ENCODE data around the gene POLR2J3.
"Not testable (repeated sequence)": the region's sequence is repeated elsewhere in the genome, so short reads cannot be mapped to it uniquely, and the experiment has no call there.

The POLR2J3 gene

GRCh38 chr7:102535062-102535615 lies 37.2 kb downstream of the POLR2J3 start:
- H3K4me3 ChIP-seq (ENCODE audit: low read depth, low read length); H3K36me3 ChIP-seq (ENCODE audit: control insufficient read depth, insufficient read depth, low read length); H3K9me3 ChIP-seq (ENCODE audit: control insufficient read depth, insufficient read depth, low read length); H3K27me3 ChIP-seq (ENCODE audit: control insufficient read depth, insufficient read depth, low read length); H3K4me1 ChIP-seq (ENCODE audit: control insufficient read depth, insufficient read depth, low read length); H3K9ac ChIP-seq (ENCODE audit: low read depth, low read length): not testable (repeated sequence)

GRCh38 chr7:102532127-102532526 lies 40.3 kb downstream of the POLR2J3 start:
- H3K9me3 ChIP-seq (ENCODE audit: control insufficient read depth, insufficient read depth, low read length); H3K4me1 ChIP-seq (ENCODE audit: control insufficient read depth, insufficient read depth, low read length); H3K27me3 ChIP-seq (ENCODE audit: control insufficient read depth, insufficient read depth, low read length); H3K9ac ChIP-seq (ENCODE audit: low read depth, low read length); H3K36me3 ChIP-seq (ENCODE audit: control insufficient read depth, insufficient read depth, low read length); H3K4me3 ChIP-seq (ENCODE audit: low read depth, low read length): not testable (repeated sequence)

- H3K9me3 ChIP-seq (ENCODE audit: control insufficient read depth, insufficient read depth, low read length); H3K9ac ChIP-seq (ENCODE audit: low read depth, low read length); H3K27me3 ChIP-seq (ENCODE audit: control insufficient read depth, insufficient read depth, low read length): not testable (repeated sequence)
These were observed 40.8 kb downstream of the POLR2J3 start for GRCh38 chr7:102531583-102531982.

GRCh38 chr7:102527822-102528793 lies 44.3 kb downstream of the POLR2J3 start:
- not testable (repeated sequence) for H3K4me3 ChIP-seq (ENCODE audit: low read depth, low read length); H3K36me3 ChIP-seq (ENCODE audit: control insufficient read depth, insufficient read depth, low read length); H3K9me3 ChIP-seq (ENCODE audit: control insufficient read depth, insufficient read depth, low read length); H3K27me3 ChIP-seq (ENCODE audit: control insufficient read depth, insufficient read depth, low read length); H3K4me1 ChIP-seq (ENCODE audit: control insufficient read depth, insufficient read depth, low read length); H3K9ac ChIP-seq (ENCODE audit: low read depth, low read length)

More at GRCh38 chr7:102531583-102531982, 40.8 kb downstream of the POLR2J3 start:
- not testable (repeated sequence) for H3K4me3 ChIP-seq (ENCODE audit: low read depth, low read length); H3K36me3 ChIP-seq (ENCODE audit: control insufficient read depth, insufficient read depth, low read length); H3K4me1 ChIP-seq (ENCODE audit: control insufficient read depth, insufficient read depth, low read length)

- not testable (repeated sequence) for H3K36me3 ChIP-seq (ENCODE audit: control insufficient read depth, insufficient read depth, low read length)
These were observed 45.2 kb downstream of the POLR2J3 start for GRCh38 chr7:102527182-102527581.

GRCh38 chr7:102524803-102525202 lies 47.6 kb downstream of the POLR2J3 start:
- not testable (repeated sequence) for H3K36me3 ChIP-seq (ENCODE audit: control insufficient read depth, insufficient read depth, low read length); H3K9ac ChIP-seq (ENCODE audit: low read depth, low read length)

More at GRCh38 chr7:102527182-102527581, 45.2 kb downstream of the POLR2J3 start:
- not testable (repeated sequence) for H3K9me3 ChIP-seq (ENCODE audit: control insufficient read depth, insufficient read depth, low read length); H3K4me1 ChIP-seq (ENCODE audit: control insufficient read depth, insufficient read depth, low read length); H3K9ac ChIP-seq (ENCODE audit: low read depth, low read length); H3K4me3 ChIP-seq (ENCODE audit: low read depth, low read length); H3K27me3 ChIP-seq (ENCODE audit: control insufficient read depth, insufficient read depth, low read length)

GRCh38 chr7:102520797-102521196 lies 51.6 kb downstream of the POLR2J3 start:
- not testable (repeated sequence) for H3K36me3 ChIP-seq (ENCODE audit: control insufficient read depth, insufficient read depth, low read length); H3K4me3 ChIP-seq (ENCODE audit: low read depth, low read length); H3K9ac ChIP-seq (ENCODE audit: low read depth, low read length); H3K27me3 ChIP-seq (ENCODE audit: control insufficient read depth, insufficient read depth, low read length); H3K4me1 ChIP-seq (ENCODE audit: control insufficient read depth, insufficient read depth, low read length); H3K9me3 ChIP-seq (ENCODE audit: control insufficient read depth, insufficient read depth, low read length)

More at GRCh38 chr7:102524803-102525202, 47.6 kb downstream of the POLR2J3 start:
- H3K4me1 ChIP-seq (ENCODE audit: control insufficient read depth, insufficient read depth, low read length); H3K9me3 ChIP-seq (ENCODE audit: control insufficient read depth, insufficient read depth, low read length); H3K4me3 ChIP-seq (ENCODE audit: low read depth, low read length); H3K27me3 ChIP-seq (ENCODE audit: control insufficient read depth, insufficient read depth, low read length): not testable (repeated sequence)

GRCh38 chr7:102517550-102518147 lies 54.7 kb downstream of the POLR2J3 start, which contains the start of gene RASA4B:
Gene RASA4B (minus strand): TSS chr7:102517777. CDS start chr7:102517710, 67 bp downstream.
- H3K4me1 ChIP-seq (ENCODE audit: control insufficient read depth, insufficient read depth, low read length); H3K27me3 ChIP-seq (ENCODE audit: control insufficient read depth, insufficient read depth, low read length); H3K36me3 ChIP-seq (ENCODE audit: control insufficient read depth, insufficient read depth, low read length); H3K9me3 ChIP-seq (ENCODE audit: control insufficient read depth, insufficient read depth, low read length); H3K4me3 ChIP-seq (ENCODE audit: low read depth, low read length); H3K9ac ChIP-seq (ENCODE audit: low read depth, low read length): not testable (repeated sequence)
